Ureter (tissue), 1 donor: ENCODE results near the gene FGF7. TPM values are rescaled to one million over a fixed set of nuclear protein-coding genes. Genes with fewer than 3 reads are reported as not detected.
"Not testable (repeated sequence)": the region's sequence is repeated elsewhere in the genome, so short reads cannot be mapped to it uniquely, and the experiment has no call there.

Experiments used
- DNase-seq: peaks from one replicate; pipeline ENCODE4 v3.0.0-alpha.2; 2020; ENCODE audit warnings: low spot score
- total RNA-seq: library from RNA; stranded (reverse); gene quantifications from one replicate; pipeline ENCODE4 v1.2.4, GENCODE V29; 2023
- donor health status: DM: yes; HTN: yes; CAD: no.

Gene FGF7, protein sequence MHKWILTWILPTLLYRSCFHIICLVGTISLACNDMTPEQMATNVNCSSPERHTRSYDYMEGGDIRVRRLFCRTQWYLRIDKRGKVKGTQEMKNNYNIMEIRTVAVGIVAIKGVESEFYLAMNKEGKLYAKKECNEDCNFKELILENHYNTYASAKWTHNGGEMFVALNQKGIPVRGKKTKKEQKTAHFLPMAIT
- 48.3 TPM for total RNA-seq

DNA sequence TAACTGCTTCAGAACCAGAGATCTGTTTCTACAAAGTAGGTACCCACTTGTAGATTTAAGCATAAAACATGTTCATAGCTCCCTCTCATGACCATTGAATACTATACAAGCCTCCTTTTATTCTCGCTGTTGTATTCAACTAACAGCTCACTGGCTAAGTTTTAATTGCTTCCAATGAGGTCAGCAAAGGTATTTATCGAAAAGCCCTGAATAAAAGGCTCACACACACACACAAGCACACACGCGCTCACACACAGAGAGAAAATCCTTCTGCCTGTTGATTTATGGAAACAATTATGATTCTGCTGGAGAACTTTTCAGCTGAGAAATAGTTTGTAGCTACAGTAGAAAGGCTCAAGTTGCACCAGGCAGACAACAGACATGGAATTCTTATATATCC lies at the start of gene FGF7:
FGF7 (plus strand) TSS at position 222 of the 400 bp plus-strand sequence. CDS start 1,056 bp downstream, outside the sequence.
- no peak for DNase-seq

DNA sequence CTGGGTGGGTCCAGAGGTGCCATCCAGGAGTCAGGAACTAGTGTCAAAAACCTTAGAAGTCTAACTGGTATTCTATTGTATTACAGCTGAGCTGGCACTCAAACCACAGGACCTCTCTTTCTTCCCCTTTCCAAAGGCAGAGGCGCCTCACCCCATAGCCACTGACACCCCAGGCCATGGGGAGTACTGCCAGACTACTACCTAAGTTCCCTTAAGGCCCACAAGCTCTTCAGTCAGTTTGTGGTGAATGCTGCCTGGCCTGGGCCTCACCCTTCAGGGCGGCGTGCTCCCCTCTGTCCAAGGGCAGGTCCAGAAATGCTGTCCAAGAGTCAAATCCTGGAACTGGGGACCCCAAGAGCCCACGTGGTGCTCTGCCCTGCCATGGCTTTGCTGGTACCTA lies 43.0 kb upstream of the FGF7 start:
- DNase-seq = no peak

DNA sequence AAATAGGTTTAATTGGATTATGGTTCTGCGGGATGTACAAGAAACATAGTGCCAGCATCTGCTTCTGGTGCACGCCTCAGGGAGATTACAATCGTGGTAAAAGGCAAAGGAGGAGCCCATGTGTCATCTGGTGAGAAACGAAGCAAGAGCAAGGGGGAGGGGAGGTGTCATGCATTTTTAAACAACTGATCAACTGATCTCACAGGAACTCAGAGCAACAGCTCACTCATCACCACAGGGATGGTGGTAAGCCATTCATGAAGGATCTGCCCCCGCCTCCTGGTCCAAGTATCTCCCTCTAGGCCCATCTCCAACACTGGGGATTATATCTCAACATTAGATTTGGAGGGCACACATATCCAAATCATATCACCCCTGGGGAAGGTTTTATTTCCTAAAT lies 42.1 kb upstream of the FGF7 start:
- no peak for DNase-seq

DNA sequence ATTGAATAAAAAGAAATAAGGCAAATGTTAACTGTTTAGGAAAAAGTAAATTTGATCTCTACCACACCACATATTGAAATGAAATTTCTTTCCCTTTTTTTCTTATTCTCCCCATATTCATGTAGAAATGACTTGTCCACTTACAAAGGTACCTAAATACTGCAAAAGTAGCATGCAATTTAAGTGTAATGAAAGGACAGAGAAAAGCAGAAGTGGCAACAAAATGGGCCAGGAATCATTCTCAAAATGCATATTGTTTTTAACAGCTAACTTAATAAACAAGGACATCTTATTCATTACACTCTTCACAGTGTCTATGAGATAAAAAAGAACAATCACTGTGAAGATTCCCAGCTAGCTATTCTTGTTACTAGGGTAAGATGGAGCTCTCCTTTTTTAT lies 40.6 kb upstream of the FGF7 start:
- no peak for DNase-seq

DNA sequence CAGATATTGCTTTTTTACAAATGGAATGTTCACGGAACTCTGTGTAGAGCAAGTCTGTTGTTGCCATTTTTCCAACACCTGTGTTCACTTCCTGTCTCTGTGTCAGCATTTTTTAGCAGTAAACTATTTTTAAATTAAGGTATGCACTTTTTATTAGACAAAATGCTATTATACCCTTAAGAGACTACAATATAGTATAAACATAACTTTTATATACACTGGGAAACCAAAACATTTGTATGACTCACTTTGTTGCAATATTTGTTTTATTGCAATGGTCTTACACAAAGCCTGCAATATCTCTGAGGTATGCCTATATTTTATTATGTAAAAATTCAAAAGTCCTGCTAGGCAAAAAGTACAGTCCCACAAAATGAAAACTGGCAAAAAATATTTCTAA lies 39.8 kb upstream of the FGF7 start:
- DNase-seq = no peak

DNA sequence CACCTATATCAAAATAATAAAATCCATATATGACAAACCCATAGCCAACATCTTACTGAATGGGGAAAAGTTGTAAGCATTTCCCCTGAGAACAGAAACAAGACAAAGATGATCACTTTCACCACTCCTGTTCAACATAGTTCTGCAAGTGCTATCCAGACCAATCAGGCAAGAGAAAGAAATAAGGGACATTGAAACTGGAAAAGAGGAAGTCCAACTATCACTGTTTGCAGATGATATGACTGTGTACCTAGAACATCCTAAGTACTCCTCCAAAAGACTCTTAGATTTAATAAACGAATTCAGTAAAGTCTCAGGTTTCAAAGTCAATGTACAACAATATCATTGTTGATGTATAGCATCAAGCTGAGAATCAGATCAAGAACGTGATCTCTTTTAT lies 35.6 kb upstream of the FGF7 start:
- no peak for DNase-seq

DNA sequence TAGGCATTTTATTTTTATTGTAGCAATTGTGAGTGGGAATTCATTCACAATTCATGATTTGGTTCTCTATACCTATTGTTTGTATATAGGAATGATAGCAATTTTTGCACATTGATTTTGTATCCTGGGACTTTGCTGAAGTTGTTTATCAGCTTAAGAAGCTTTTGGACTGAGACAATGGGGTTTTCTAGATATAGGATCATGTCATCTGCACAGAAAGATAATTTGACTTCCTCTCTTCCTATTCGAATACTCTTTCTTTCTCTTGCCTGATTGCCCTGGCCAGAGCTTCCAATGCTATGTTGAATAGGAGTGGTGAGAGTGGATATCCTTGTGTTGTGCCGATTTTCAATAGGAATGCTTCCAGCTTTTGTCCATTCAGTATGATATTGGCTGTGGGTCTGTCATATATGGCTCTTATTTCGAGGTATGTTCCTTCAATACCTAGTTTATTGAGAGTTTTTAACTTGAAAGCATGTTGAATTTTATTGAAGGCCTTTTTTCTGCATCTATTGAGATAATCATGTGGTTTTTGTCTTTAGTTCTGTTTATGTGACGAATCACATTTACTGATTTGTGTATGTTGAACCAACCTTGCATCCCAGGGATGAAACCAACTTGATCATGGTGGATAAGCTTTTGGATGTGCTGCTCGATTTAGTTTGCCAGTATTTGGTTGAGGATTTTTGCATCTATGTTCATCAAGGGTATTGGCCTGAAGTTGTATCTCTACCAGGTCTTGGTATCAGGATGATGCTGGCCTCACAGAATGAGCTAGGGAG lies 20.3 kb upstream of the FGF7 start:
- not testable (repeated sequence) for DNase-seq

DNA sequence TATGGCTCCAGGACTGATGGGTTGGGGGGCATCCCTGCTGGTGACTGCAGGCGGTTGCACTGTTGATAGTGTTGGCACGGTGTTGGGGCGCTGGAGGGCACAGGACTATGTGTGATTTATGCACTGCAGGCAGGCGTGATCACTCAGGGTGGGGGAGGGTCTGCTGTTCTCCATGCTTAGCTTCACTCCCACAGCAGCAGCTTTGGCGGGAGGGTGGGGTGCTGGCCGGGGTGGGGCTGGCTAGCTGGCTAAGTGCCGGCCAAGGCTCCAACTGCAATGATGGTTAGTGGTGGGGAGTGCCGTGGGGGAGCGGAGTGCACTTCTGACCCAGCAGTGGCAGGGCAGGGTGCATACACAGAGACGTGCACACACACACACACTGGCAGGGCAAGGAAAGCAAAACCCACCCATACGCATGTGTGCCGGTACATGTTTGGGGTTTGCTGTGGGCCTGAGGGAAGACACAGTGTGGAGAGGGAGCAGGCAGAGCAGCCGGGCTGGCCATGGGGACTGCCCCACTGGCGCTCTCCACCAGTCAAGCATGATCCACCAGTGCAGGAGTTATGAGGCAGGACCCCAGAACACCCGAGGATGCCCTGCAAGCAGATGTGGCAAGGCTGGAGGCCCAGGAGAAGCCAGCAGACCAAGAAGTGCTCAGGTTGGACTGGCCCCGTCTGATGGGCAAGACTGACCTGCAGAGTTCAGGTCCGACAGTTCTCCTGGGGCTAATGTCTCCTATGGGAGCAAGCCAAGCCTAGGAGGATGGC lies 16.5 kb upstream of the FGF7 start:
- DNase-seq = no peak

DNA sequence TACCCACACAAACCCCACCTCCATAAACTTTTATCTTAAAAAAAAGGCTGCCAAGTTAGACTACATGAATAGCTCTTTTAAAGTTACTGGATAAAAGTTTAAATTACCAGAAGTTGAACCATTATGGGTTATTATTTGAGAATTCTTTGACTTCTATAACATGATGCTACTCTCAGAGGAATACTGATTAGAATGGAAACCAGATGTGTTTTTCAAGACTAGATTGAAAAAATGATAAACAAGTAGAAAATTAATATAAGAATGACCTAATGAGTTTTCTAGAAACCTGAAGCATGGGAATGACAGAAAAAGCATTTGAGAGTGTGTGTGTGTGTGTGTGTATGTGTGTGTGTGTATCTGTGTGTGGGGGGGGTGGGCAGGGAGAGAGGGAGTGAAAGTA lies 12.4 kb upstream of the FGF7 start:
- no peak for DNase-seq

DNA sequence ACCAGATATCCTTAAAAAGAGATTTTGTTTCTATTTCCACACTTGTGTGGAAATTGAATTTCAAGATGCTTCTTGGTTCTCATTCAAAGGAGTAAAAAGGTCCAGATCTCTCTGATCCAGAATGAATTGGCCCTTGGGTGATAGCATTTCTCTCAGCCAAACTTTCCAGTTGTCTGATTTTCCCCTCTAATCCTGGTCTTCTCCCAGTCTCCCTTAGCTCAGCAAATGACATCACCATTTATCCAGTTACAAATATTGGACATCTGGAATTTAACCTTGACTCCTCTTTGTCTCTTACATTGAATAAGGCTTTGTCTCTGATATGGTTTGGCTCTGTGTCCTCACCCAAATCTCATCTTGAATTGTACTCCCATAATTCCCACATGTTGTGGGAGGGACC lies 10.2 kb upstream of the FGF7 start:
- DNase-seq = no peak

DNA sequence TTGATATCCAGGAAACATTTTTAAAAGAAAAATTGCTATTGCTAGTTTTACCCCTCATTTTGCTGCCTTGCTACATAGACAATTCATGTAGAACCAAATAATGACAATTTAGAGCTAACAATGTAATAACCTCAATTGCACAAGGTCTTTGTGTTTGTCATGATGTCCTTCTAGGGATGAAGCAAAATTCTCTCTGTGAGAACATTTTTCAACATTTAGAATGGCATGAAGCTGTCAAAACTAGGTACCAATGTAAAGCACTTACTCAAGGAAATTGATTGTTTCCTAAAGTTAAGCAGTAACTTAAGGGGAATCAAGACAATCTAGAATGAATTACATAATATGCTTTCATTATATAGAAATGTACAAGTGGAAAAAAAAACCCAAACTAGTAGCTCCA lies 7.9 kb upstream of the FGF7 start:
- DNase-seq = no peak

DNA sequence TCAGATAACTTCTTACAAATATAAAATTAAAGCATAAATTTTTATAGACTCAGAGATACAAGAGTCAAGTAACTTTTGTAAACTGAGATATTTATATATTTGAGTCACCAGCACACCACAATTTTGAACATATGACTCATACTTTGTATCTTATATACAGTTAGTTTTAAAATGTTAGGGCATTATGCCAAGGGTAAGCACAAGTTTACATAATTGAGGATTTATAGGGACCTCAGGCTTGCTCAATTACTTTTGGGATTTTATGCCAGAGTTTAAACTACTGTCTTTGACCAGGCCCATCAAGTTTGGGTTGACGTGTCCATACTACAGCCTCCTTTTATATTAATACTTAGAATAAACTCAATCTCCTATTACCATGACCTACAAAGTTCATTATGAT lies 7.4 kb upstream of the FGF7 start:
- no peak for DNase-seq

DNA sequence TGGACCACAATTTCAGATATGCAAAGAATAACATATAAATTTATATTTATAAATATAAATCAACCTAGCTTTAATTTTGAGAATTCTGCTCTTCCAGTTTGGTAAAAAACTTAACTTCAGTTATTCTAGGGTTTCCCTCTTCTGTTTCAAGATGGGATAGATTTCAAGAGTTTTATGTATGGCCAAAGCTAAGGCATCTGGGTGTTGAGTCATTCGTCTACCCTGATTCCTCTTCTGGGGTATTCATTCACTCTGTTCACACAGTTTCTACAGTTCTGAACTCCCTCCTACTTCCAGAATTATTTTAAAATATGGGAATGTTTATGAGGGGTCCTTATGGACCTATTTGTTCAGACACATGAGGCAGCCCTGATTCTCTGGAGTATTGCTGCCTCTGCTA lies 4.2 kb upstream of the FGF7 start:
- DNase-seq = no peak

DNA sequence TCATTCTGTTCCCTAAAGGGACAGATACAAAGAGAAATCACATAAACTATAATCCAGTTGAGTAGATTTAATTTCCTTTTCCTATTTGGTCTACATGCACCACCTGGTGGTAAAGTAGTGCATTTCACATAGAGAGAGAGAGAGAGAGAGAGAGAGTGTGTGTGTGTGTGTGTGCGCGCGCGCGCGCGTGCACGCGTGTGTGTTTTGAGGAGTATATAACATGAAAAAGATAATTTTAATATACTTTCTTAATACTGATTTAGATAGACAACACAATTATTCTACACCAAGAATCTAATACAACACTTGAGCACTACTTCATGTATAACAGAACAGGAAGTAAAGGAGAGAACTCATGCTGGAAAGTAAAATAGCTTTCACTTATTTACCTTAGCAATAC lies 1.1 kb upstream of the FGF7 start:
- DNase-seq = no peak

DNA sequence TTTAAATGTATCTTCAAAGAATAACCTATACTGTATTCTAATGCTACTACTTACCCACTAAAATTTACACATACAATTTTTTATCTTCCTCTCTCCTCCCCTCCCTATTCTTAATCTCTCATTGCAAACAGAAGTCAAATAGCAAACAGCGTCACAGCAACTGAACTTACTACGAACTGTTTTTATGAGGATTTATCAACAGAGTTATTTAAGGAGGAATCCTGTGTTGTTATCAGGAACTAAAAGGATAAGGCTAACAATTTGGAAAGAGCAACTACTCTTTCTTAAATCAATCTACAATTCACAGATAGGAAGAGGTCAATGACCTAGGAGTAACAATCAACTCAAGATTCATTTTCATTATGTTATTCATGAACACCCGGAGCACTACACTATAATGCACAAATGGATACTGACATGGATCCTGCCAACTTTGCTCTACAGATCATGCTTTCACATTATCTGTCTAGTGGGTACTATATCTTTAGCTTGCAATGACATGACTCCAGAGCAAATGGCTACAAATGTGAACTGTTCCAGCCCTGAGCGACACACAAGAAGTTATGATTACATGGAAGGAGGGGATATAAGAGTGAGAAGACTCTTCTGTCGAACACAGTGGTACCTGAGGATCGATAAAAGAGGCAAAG lies 984 bp downstream of the FGF7 start:
- no peak for DNase-seq

DNA sequence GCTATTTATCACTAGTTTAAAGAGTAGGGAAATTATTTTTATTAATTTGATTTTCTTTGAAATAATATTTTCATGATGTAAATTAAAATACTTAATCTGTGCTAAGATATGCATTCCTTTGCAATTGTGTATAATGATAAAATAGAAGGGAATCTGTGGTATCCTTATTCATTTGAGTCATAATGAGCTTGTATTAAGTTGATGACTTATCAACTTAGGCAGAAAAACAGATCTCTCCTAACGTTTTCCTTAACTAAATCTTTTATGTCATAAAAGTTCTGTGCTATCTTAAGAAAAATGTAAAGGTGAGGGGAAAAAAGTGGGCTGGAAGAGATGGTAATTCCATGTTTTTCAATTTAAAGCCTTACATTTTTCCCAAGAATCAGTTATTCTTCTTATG lies 1.9 kb downstream of the FGF7 start:
- DNase-seq = no peak

DNA sequence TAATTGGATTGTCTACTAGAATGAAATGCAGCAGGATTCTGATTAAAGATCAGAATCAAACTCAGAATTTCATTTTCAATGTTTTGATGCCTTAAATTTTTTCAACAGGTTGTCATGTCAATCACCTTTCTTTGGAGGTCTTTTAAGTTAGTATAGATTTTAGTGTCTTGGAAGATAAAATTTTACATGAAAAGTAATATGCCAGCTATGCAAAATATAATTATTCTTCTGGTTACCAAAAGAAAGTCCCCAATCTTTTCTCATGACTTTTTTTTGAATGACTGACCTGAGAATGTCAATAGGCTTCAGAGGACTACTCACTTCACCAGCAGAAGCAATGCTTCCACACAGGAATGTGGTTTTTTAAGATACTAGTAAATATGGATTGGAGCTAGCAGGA lies 4.3 kb downstream of the FGF7 start:
- DNase-seq = no peak

DNA sequence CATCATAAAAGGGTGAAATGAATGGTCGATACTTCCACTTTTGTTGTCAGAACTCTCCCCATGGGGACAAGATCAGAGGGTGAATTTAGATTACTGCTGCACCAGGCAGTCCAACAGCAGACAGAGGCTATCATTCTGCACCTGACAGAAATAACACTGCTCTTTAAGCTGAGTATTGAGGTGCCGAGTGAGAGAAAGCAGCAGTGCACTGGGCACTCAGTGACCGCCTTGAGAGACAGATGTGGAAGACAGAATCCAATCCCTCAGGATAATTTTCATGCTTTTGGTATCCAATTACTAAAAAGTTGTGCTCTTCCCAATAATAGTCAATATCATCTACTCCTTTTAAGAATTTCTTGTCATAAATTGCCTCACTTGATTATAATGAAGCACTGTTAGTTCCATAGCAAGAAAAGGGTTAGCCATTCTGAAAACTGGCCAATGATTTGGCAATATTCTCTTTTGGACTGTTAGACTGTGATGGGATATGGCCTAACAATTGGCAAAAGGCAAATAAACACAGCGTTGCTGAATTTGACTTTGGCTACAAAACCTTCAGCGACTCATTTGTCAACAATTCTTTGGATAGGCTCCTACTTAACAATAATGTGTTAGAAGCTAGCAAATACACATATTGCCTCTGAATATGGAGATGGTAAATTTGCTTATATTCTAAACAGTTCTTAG lies 5.5 kb downstream of the FGF7 start:
- DNase-seq = no peak

DNA sequence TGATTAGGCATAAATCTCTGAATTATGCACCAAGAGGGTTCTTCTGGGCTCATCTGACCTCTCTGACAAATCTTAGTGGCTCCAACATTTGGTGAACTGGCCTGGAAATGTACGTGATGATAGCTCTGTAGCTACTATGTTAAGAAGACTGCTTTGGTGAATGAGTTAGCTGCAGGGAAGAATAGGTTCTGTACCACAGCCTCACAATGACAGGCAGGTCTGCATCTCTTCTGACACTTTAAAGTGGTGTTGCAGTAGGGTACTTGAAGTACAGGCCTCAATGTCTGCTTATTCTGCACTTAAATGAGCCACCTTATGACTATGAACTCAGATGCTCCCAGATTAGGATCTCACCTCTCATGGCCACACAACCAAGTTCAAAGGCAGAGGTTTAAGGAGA lies 7.0 kb downstream of the FGF7 start:
- no peak for DNase-seq

DNA sequence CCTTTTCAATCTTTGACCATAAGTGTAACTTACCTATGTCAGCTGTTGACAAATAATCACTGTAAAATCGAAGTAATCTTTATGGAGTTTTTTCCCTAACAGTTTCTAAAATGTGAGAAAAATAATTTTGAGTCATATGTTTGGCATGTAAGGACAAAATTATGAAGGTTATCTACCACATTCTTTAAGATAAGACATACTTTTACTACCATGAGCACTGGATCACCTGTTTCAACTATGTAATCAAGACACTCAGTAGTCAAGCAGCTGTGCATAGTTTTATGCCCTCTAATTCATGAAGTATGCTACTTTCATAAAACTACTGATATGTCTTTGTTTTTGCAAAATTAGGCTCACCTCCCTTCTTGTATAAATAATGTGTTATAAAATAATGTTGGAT lies 12.1 kb downstream of the FGF7 start:
- no peak for DNase-seq

DNA sequence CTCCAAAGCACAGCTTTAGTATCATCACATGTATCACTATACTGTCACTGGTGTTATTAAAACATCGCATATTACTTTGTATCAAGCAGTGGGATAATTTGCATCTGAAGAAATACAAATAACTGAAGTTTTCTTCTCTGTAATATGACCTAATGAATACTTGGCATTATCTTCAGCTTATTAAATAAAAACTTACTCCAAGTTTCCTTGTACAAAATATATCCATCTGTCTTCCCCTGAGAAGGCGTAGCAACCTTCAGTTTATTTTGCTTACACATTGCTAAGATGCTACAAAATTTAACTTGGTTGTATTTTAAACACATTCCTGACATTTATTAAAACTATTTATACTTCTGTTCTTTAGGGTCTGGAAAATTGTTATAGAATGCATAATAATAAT lies 13.7 kb downstream of the FGF7 start:
- no peak for DNase-seq
